RKO (cell line): Measurements from ENCODE around the gene KLK2.

Source experiments
- DNase-seq: peaks from one replicate; pipeline ENCODE4 v3.0.0-alpha.2; 2016; ENCODE audit warnings: low spot score

KLK2 gene

GRCh38 chr19:50925734-50926133 lies 52.5 kb downstream of the KLK2 start:
- DNase-seq, result peak; percentile 74

- no peak for DNase-seq
Observed at GRCh38 chr19:50926144-50926543, 52.9 kb downstream of the KLK2 start.

- DNase-seq, result no peak
Observed at GRCh38 chr19:50928831-50929230, 55.6 kb downstream of the KLK2 start.
